ES-I3 (cell line): ENCODE results near the gene TANC2.
"Not testable (repeated sequence)": the region's sequence is repeated elsewhere in the genome, so short reads cannot be mapped to it uniquely, and the experiment has no call there.

ENCODE experiments used
- H3K36me3 ChIP-seq: 2 replicates; pipeline ENCODE4 v1.6.1; 2013; ENCODE audit warnings: mild to moderate bottlenecking, low read length, control low read depth, moderate library complexity; ENCODE audit not compliant: insufficient read depth
- H3K4me1 ChIP-seq: 2 replicates; pipeline ENCODE4 v1.6.1; 2013; ENCODE audit warnings: mild to moderate bottlenecking, control low read depth, low read length; ENCODE audit not compliant: insufficient read depth
- H3K9ac ChIP-seq: 2 replicates; pipeline ENCODE4 v1.6.1; 2013; ENCODE audit warnings: low read depth, mild to moderate bottlenecking, low read length, moderate library complexity
- H3K9me3 ChIP-seq: 2 replicates; pipeline ENCODE4 v1.6.1; 2013; ENCODE audit warnings: mild to moderate bottlenecking, low read length, moderate library complexity; ENCODE audit not compliant: control insufficient read depth, insufficient read depth

TANC2 gene

GRCh38 chr17:62974788-62975187, 8.8 kb downstream of the TANC2 start:
- Histone ChIP-seq H3K4me1 (no peaks in the 10 kb centered on the region), H3K9me3 (peaks cover 6% of the 10 kb centered on the region; the same call in 1 of the 2 replicates), H3K9ac (no peak overlapping the region), H3K36me3 (no peaks in the 10 kb centered on the region)

- Histone ChIP-seq H3K4me1 (no peaks in the 10 kb centered on the region), H3K36me3 (no peaks in the 10 kb centered on the region), H3K9ac (no peak overlapping the region), H3K9me3 (peaks cover 6% of the 10 kb centered on the region; the same call in 1 of the 2 replicates)
These were observed 9.2 kb downstream of the TANC2 start for GRCh38 chr17:62975206-62975605.

- not testable (repeated sequence) for H3K9me3 ChIP-seq, H3K36me3 ChIP-seq, H3K9ac ChIP-seq, H3K4me1 ChIP-seq
These were observed 10.7 kb downstream of the TANC2 start for GRCh38 chr17:62976643-62977231.

GRCh38 chr17:62980842-62981241, 14.8 kb downstream of the TANC2 start:
- Histone ChIP-seq H3K4me1 (0 out of 2 replicates have a peak, but pooled peaks cover 3% of the 10 kb centered on the region), H3K9ac (no peak overlapping the region), H3K9me3 (peaks cover 6% of the 10 kb centered on the region; the same call in 1 of the 2 replicates), H3K36me3 (no peaks in the 10 kb centered on the region)

GRCh38 chr17:62981933-62982332, 15.9 kb downstream of the TANC2 start:
- Histone ChIP-seq H3K36me3 (no peaks in the 10 kb centered on the region), H3K4me1 (0 out of 2 replicates have a peak, but pooled peaks cover 3% of the 10 kb centered on the region), H3K9ac (no peak overlapping the region), H3K9me3 (peaks cover 1% of the 10 kb centered on the region; the same call in 1 of the 2 replicates)

GRCh38 chr17:62984801-62985200, 18.8 kb downstream of the TANC2 start:
- 0 out of 2 replicates have a peak, but pooled peaks cover 3% of the 10 kb centered on the region for H3K4me1 ChIP-seq
- H3K9me3 ChIP-seq, result no peaks in the 10 kb centered on the region; the same call in 1 of the 2 replicates
- no peak overlapping the region for H3K9ac ChIP-seq
- H3K36me3 ChIP-seq, result no peaks in the 10 kb centered on the region

- Histone ChIP-seq H3K9me3 (no peaks in the 10 kb centered on the region; the same call in 1 of the 2 replicates), H3K4me1 (0 out of 2 replicates have a peak, but pooled peaks cover 3% of the 10 kb centered on the region), H3K36me3 (no peaks in the 10 kb centered on the region), H3K9ac (no peak overlapping the region)
These were observed 20.5 kb downstream of the TANC2 start for GRCh38 chr17:62986549-62986948.

GRCh38 chr17:62987136-62987535, 21.1 kb downstream of the TANC2 start:
- Histone ChIP-seq H3K36me3 (no peaks in the 10 kb centered on the region), H3K9ac (no peak overlapping the region), H3K4me1 (no peaks in the 10 kb centered on the region), H3K9me3 (no peaks in the 10 kb centered on the region; the same call in 1 of the 2 replicates)

GRCh38 chr17:62989501-62989900, 23.5 kb downstream of the TANC2 start:
- no peak overlapping the region for H3K9ac ChIP-seq
- H3K4me1 ChIP-seq, result no peaks in the 10 kb centered on the region
- H3K9me3 ChIP-seq, result no peaks in the 10 kb centered on the region

GRCh38 chr17:62994931-62995330, 28.9 kb downstream of the TANC2 start:
- Histone ChIP-seq H3K36me3 (no peaks in the 10 kb centered on the region), H3K9ac (no peak overlapping the region), H3K4me1 (no peaks in the 10 kb centered on the region), H3K9me3 (no peaks in the 10 kb centered on the region)

More at GRCh38 chr17:62989501-62989900, 23.5 kb downstream of the TANC2 start:
- no peaks in the 10 kb centered on the region for H3K36me3 ChIP-seq

- Histone ChIP-seq H3K9ac (no peak overlapping the region), H3K9me3 (no peaks in the 10 kb centered on the region), H3K36me3 (no peaks in the 10 kb centered on the region), H3K4me1 (no peaks in the 10 kb centered on the region)
These were observed 29.4 kb downstream of the TANC2 start for GRCh38 chr17:62995377-62995885.

GRCh38 chr17:62996221-62996620, 30.2 kb downstream of the TANC2 start:
- no peaks in the 10 kb centered on the region for H3K9me3 ChIP-seq
- no peaks in the 10 kb centered on the region for H3K4me1 ChIP-seq
- no peaks in the 10 kb centered on the region for H3K36me3 ChIP-seq
- H3K9ac ChIP-seq, result no peak overlapping the region

GRCh38 chr17:62998166-62998565, 32.1 kb downstream of the TANC2 start:
- Histone ChIP-seq H3K4me1 (no peaks in the 10 kb centered on the region), H3K36me3 (no peaks in the 10 kb centered on the region), H3K9ac (no peak overlapping the region), H3K9me3 (no peaks in the 10 kb centered on the region)

- Histone ChIP-seq H3K9ac (no peak overlapping the region), H3K4me1 (no peaks in the 10 kb centered on the region), H3K9me3 (no peaks in the 10 kb centered on the region), H3K36me3 (no peaks in the 10 kb centered on the region)
These were observed 32.8 kb downstream of the TANC2 start for GRCh38 chr17:62998665-62999393.

- Histone ChIP-seq H3K9me3 (no peaks in the 10 kb centered on the region), H3K36me3 (no peaks in the 10 kb centered on the region), H3K9ac (no peak overlapping the region), H3K4me1 (no peaks in the 10 kb centered on the region)
These were observed 33.7 kb downstream of the TANC2 start for GRCh38 chr17:62999736-63000135.
